GM19240 (cell line): Measurements from ENCODE around the gene KRT1.

Experiments used
- DNase-seq: peaks from one replicate; pipeline ENCODE4 v3.0.0; 2011; ENCODE audit warnings: low spot score; ENCODE audit not compliant: insufficient read length

The KRT1 gene

GRCh38 chr12:52636592-52637258 lies 43.5 kb downstream of the KRT1 start:
- DNase-seq, result no peak

GRCh38 chr12:52636189-52636588 lies 44.0 kb downstream of the KRT1 start:
- DNase-seq, result no peak

- no peak for DNase-seq
These were observed 45.7 kb downstream of the KRT1 start for GRCh38 chr12:52634266-52635056.

- no peak for DNase-seq
These were observed 46.8 kb downstream of the KRT1 start for GRCh38 chr12:52633383-52633782.

GRCh38 chr12:52632656-52633055 lies 47.6 kb downstream of the KRT1 start:
- no peak for DNase-seq

GRCh38 chr12:52631676-52632459 lies 48.3 kb downstream of the KRT1 start:
- DNase-seq, result no peak

GRCh38 chr12:52631264-52631663 lies 48.9 kb downstream of the KRT1 start:
- no peak for DNase-seq

GRCh38 chr12:52630599-52631200 lies 49.5 kb downstream of the KRT1 start:
- DNase-seq, result no peak

GRCh38 chr12:52630008-52630500 lies 50.2 kb downstream of the KRT1 start:
- DNase-seq, result no peak

GRCh38 chr12:52629281-52630007 lies 50.8 kb downstream of the KRT1 start:
- no peak for DNase-seq

GRCh38 chr12:52628841-52629240 lies 51.4 kb downstream of the KRT1 start:
- DNase-seq, result no peak

- no peak for DNase-seq
These were observed 52.1 kb downstream of the KRT1 start for GRCh38 chr12:52628111-52628507.

GRCh38 chr12:52627395-52628110 lies 52.7 kb downstream of the KRT1 start:
- no peak for DNase-seq
